ENCODE results near the gene AKR7A2.
"Not testable (repeated sequence)": the region's sequence is repeated elsewhere in the genome, so short reads cannot be mapped to it uniquely, and the experiment has no call there.

The AKR7A2 gene

GRCh38 chr1:19268445-19268844 lies 43.5 kb downstream of the AKR7A2 start:
- no peaks in the 10 kb centered on the region for H3K27me3 ChIP-seq (replicated peaks; ENCODE audit: control insufficient read depth, insufficient read depth, low read length, poor library complexity, severe bottlenecking)
- H3K4me3 ChIP-seq (ENCODE audit: insufficient read depth, low read depth, low read length, poor library complexity, severe bottlenecking) = no peak overlapping the region
- H3K36me3 ChIP-seq (ENCODE audit: control insufficient read depth, insufficient read depth, low read length) = no peaks in the 10 kb centered on the region
- no peaks in the 10 kb centered on the region for H3K4me1 ChIP-seq (ENCODE audit: control insufficient read depth, insufficient read depth, low read length, poor library complexity, severe bottlenecking)
- H3K27ac ChIP-seq (ENCODE audit: insufficient read depth, low read length, poor library complexity, severe bottlenecking) = no peak overlapping the region
- DNase-seq = no peak
- no peaks in the 10 kb centered on the region for H3K9me3 ChIP-seq (ENCODE audit: control insufficient read depth, low read length)

GRCh38 chr1:19262744-19263143 lies 49.2 kb downstream of the AKR7A2 start:
- no peak overlapping the region for H3K4me3 ChIP-seq (ENCODE audit: insufficient read depth, low read depth, low read length, poor library complexity, severe bottlenecking)
- no peak for DNase-seq
- H3K27me3 ChIP-seq (replicated peaks; ENCODE audit: control insufficient read depth, insufficient read depth, low read length, poor library complexity, severe bottlenecking) = no peaks in the 10 kb centered on the region
- no peak overlapping the region for H3K27ac ChIP-seq (ENCODE audit: insufficient read depth, low read length, poor library complexity, severe bottlenecking)
- no peaks in the 10 kb centered on the region for H3K4me1 ChIP-seq (ENCODE audit: control insufficient read depth, insufficient read depth, low read length, poor library complexity, severe bottlenecking)
- H3K36me3 ChIP-seq (ENCODE audit: control insufficient read depth, insufficient read depth, low read length) = peaks cover 26% of the 10 kb centered on the region
- H3K9me3 ChIP-seq (ENCODE audit: control insufficient read depth, low read length) = no peaks in the 10 kb centered on the region

DNA sequence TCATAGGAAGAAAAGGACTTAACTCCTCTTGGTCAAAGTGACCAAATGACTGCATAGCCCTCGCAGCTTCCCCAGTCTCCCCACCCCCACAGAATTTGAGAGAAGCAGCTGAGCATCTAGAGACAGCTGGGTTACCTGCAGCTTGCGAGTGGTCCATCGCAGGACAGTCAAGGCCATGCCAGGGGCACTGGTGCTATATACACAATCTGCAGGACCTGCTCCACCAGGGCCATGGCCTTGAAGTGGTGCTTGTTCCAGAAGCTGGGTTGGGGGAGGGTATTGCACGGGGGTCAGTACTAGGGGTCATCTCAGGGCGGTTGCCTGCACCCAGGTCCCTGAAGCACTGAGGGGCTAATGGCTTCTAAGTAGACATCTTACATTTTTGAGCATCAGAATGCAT lies 49.9 kb downstream of the AKR7A2 start:
- H3K27me3 ChIP-seq (replicated peaks; ENCODE audit: control insufficient read depth, insufficient read depth, low read length, poor library complexity, severe bottlenecking) = no peaks in the 10 kb centered on the region
- H3K4me1 ChIP-seq (ENCODE audit: control insufficient read depth, insufficient read depth, low read length, poor library complexity, severe bottlenecking) = no peaks in the 10 kb centered on the region
- H3K27ac ChIP-seq (ENCODE audit: insufficient read depth, low read length, poor library complexity, severe bottlenecking) = no peak overlapping the region
- peaks cover 33% of the 10 kb centered on the region for H3K36me3 ChIP-seq (ENCODE audit: control insufficient read depth, insufficient read depth, low read length)
- H3K4me3 ChIP-seq (ENCODE audit: insufficient read depth, low read depth, low read length, poor library complexity, severe bottlenecking) = no peak overlapping the region
- H3K9me3 ChIP-seq (ENCODE audit: control insufficient read depth, low read length) = no peaks in the 10 kb centered on the region
- no peak for DNase-seq

DNA sequence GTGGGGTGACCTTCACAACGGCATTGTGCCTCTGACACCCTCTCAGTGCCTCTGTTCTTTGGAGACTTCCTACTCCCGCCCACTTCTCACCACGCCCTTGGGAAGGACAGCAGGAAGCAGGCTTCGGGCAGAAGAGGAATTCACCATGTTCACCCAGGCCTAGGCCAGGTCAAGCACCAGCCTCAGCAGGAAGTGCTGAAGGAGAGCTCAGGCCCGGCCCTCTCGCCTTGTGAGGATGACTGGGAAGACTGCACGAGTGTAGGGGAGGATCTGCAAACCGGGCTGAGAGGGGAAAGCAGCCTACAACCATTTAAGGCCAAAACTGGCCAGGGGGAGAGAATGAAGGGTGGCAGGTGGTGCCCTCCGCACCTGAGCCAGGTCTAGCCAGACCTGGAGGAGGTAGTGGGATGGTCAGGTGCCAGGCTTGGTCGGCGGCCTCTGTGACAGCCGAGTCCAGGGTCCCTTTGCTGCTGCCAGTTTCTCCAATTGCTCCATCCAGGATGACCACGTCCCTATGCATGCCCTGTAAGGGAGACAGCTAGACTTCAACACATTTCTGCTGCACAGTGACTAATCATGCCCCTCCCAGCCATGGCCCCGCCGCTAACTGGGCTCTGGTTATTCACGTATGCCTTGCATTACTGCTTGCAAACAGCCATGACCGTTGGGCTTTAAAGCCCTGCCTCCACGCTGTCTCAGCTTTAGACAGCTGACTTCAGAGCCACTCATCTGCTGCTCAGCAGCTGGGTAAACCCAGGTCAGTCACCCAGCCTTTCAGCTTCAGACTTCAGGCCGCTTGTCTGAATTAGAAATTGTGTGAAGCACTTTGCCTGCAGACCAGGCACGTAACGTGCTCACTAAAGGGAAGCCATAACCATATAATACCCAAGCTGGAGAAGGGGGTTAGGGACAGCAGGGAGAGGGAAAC lies 51.5 kb downstream of the AKR7A2 start:
- DNase-seq = no peak
- Histone ChIP-seq H3K36me3 (ENCODE audit: control insufficient read depth, insufficient read depth, low read length) (peaks cover 46% of the 10 kb centered on the region), H3K4me3 (ENCODE audit: insufficient read depth, low read depth, low read length, poor library complexity, severe bottlenecking) (no peak overlapping the region)

DNA sequence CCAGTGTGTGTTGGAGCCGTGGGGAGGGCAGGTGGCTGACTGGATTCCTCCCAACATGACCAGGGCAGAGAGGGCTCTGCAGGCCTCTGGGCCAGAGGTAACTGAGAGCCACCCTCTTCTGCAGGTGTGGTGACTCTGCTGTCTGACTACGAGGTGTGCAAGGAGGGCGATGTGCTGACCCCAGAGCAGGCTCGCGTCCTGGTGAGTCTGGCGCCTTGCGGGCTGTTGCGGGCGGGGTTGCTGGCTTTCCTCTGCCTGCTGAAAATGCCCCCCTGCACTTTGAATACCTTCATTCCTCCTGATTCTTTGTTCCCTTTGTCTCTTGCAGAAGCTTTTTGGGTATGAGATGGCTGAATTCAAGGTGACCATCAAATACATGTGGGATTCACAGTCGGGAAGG lies 53.6 kb downstream of the AKR7A2 start:
- peaks cover 48% of the 10 kb centered on the region for H3K36me3 ChIP-seq (ENCODE audit: control insufficient read depth, insufficient read depth, low read length)
- H3K27ac ChIP-seq (ENCODE audit: insufficient read depth, low read length, poor library complexity, severe bottlenecking) = no peak overlapping the region
- H3K27me3 ChIP-seq (replicated peaks; ENCODE audit: control insufficient read depth, insufficient read depth, low read length, poor library complexity, severe bottlenecking) = no peaks in the 10 kb centered on the region
- DNase-seq = no peak
- no peaks in the 10 kb centered on the region for H3K9me3 ChIP-seq (ENCODE audit: control insufficient read depth, low read length)
- H3K4me3 ChIP-seq (ENCODE audit: insufficient read depth, low read depth, low read length, poor library complexity, severe bottlenecking) = no peak overlapping the region
- peaks cover 6% of the 10 kb centered on the region for H3K4me1 ChIP-seq (ENCODE audit: control insufficient read depth, insufficient read depth, low read length, poor library complexity, severe bottlenecking)

More for the DNA sequence above, 51.5 kb downstream of the AKR7A2 start:
- Histone ChIP-seq H3K27ac (ENCODE audit: insufficient read depth, low read length, poor library complexity, severe bottlenecking) (no peak overlapping the region), H3K9me3 (ENCODE audit: control insufficient read depth, low read length) (no peaks in the 10 kb centered on the region), H3K27me3 (replicated peaks; ENCODE audit: control insufficient read depth, insufficient read depth, low read length, poor library complexity, severe bottlenecking) (no peaks in the 10 kb centered on the region), H3K4me1 (ENCODE audit: control insufficient read depth, insufficient read depth, low read length, poor library complexity, severe bottlenecking) (no peaks in the 10 kb centered on the region)

- peaks cover 48% of the 10 kb centered on the region for H3K36me3 ChIP-seq (ENCODE audit: control insufficient read depth, insufficient read depth, low read length)
- DNase-seq = no peak
- H3K4me1 ChIP-seq (ENCODE audit: control insufficient read depth, insufficient read depth, low read length, poor library complexity, severe bottlenecking) = peaks cover 13% of the 10 kb centered on the region
- no peak overlapping the region for H3K4me3 ChIP-seq (ENCODE audit: insufficient read depth, low read depth, low read length, poor library complexity, severe bottlenecking)
- H3K27ac ChIP-seq (ENCODE audit: insufficient read depth, low read length, poor library complexity, severe bottlenecking) = no peak overlapping the region
- H3K9me3 ChIP-seq (ENCODE audit: control insufficient read depth, low read length) = no peaks in the 10 kb centered on the region
- no peaks in the 10 kb centered on the region for H3K27me3 ChIP-seq (replicated peaks; ENCODE audit: control insufficient read depth, insufficient read depth, low read length, poor library complexity, severe bottlenecking)
These were observed 54.6 kb downstream of the AKR7A2 start for GRCh38 chr1:19257178-19257914.

GRCh38 chr1:19256301-19256700 lies 55.6 kb downstream of the AKR7A2 start:
- H3K36me3 ChIP-seq (ENCODE audit: control insufficient read depth, insufficient read depth, low read length) = peaks cover 48% of the 10 kb centered on the region
- H3K27me3 ChIP-seq (replicated peaks; ENCODE audit: control insufficient read depth, insufficient read depth, low read length, poor library complexity, severe bottlenecking); H3K27ac ChIP-seq (ENCODE audit: insufficient read depth, low read length, poor library complexity, severe bottlenecking); H3K9me3 ChIP-seq (ENCODE audit: control insufficient read depth, low read length); H3K4me3 ChIP-seq (ENCODE audit: insufficient read depth, low read depth, low read length, poor library complexity, severe bottlenecking); DNase-seq: not testable (repeated sequence)
- H3K4me1 ChIP-seq (ENCODE audit: control insufficient read depth, insufficient read depth, low read length, poor library complexity, severe bottlenecking) = peaks cover 19% of the 10 kb centered on the region

DNA sequence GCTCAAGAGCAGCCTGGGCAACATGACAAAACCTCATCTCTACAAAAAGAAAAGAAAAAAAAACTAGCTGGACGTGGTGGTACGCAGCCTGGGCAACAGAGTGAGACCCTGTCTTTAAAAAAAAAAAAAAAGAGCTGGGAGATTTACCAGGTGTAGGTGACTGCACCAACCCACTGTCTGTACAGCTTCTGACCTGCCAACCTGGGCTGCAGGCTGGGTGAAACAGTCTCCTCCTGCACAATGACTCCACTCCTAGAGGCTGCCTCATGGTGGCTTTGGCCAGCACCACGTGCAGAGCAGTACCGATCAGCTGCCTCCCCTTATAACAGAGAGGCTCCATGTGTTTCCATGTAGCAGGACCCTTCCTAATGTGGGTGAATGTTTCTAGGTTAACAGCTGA lies 56.7 kb downstream of the AKR7A2 start:
- Histone ChIP-seq H3K36me3 (ENCODE audit: control insufficient read depth, insufficient read depth, low read length) (peaks cover 47% of the 10 kb centered on the region), H3K9me3 (ENCODE audit: control insufficient read depth, low read length) (no peaks in the 10 kb centered on the region), H3K4me1 (ENCODE audit: control insufficient read depth, insufficient read depth, low read length, poor library complexity, severe bottlenecking) (peaks cover 27% of the 10 kb centered on the region), H3K27me3 (replicated peaks; ENCODE audit: control insufficient read depth, insufficient read depth, low read length, poor library complexity, severe bottlenecking) (no peaks in the 10 kb centered on the region), H3K27ac (ENCODE audit: insufficient read depth, low read length, poor library complexity, severe bottlenecking) (no peak overlapping the region), H3K4me3 (ENCODE audit: insufficient read depth, low read depth, low read length, poor library complexity, severe bottlenecking) (no peak overlapping the region)
- DNase-seq = no peak

GRCh38 chr1:19254416-19254815 lies 57.5 kb downstream of the AKR7A2 start:
- peaks cover 27% of the 10 kb centered on the region for H3K4me1 ChIP-seq (ENCODE audit: control insufficient read depth, insufficient read depth, low read length, poor library complexity, severe bottlenecking)
- no peak overlapping the region for H3K4me3 ChIP-seq (ENCODE audit: insufficient read depth, low read depth, low read length, poor library complexity, severe bottlenecking)
- peaks cover 38% of the 10 kb centered on the region for H3K36me3 ChIP-seq (ENCODE audit: control insufficient read depth, insufficient read depth, low read length)
- DNase-seq = no peak
- H3K27me3 ChIP-seq (replicated peaks; ENCODE audit: control insufficient read depth, insufficient read depth, low read length, poor library complexity, severe bottlenecking) = no peaks in the 10 kb centered on the region
- no peaks in the 10 kb centered on the region for H3K9me3 ChIP-seq (ENCODE audit: control insufficient read depth, low read length)
- no peak overlapping the region for H3K27ac ChIP-seq (ENCODE audit: insufficient read depth, low read length, poor library complexity, severe bottlenecking)
